ENCODE measurements around the gene CLRN1. TPM values are rescaled to one million over a fixed set of nuclear protein-coding genes. Genes with fewer than 3 reads are reported as not detected.

Gene CLRN1
- total RNA-seq, 1 donor = not detected

DNA sequence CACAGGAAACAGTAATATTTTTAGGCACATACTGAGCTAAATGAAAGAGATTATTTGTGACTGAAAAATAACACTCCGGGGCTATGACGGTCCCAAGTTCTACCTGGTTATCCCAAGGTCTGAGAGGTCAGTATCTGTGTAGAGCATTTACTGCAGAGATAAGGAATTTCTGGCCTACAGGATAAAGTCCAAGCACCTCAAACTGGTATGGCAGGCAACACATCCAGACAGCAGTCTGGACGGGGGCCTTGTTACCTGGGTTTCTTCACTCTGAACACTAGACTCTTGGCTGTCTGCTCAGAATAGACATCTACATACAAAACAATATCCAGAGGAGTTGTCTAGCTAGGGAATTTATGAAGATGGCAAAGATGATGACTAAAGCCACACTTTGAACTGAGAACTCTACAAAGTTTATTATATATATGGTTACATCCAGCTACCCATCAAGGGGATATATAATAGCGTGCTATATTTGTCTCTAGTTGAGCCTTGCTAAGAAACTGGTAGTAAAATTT is 42.0 kb upstream of the CLRN1 start:
- Histone ChIP-seq H2AFZ (ENCODE audit: low read length) (no peak overlapping the region), H3K4me2 (ENCODE audit: insufficient read depth, low read length) (no peak overlapping the region), H3K4me1 (ENCODE audit: insufficient read depth, low read length) (peaks cover 15% of the 10 kb centered on the region), H3K27ac (ENCODE audit: low read depth, low read length) (no peak overlapping the region), H3K9me3 (ENCODE audit: low read depth, low read length) (no peaks in the 10 kb centered on the region), H3K36me3 (ENCODE audit: insufficient read depth, low read length) (no peaks in the 10 kb centered on the region), H3K27me3 (ENCODE audit: insufficient read depth, low read length) (no peaks in the 10 kb centered on the region), H4K20me1 (ENCODE audit: insufficient read depth, low read length) (no peaks in the 10 kb centered on the region), H3K4me3 (ENCODE audit: insufficient read depth, low read length) (no peak overlapping the region), H3K79me2 (ENCODE audit: insufficient read depth, low read length) (no peaks in the 10 kb centered on the region)
- no peak for DNase-seq (ENCODE audit: insufficient read length, low spot score, missing footprints)
- no peak for TF ChIP-seq CTCF (IDR thresholded peaks at IDR 0.05; ENCODE audit: extremely low read depth, low read depth, low read length)

- H3K4me1 ChIP-seq (ENCODE audit: insufficient read depth, low read length) = peaks cover 15% of the 10 kb centered on the region
Measured at GRCh38 chr3:151012753-151013152, 40.2 kb upstream of the CLRN1 start.

GRCh38 chr3:151011427-151011826 is 38.9 kb upstream of the CLRN1 start:
- Histone ChIP-seq H3K36me3 (ENCODE audit: insufficient read depth, low read length) (no peaks in the 10 kb centered on the region), H3K27me3 (ENCODE audit: insufficient read depth, low read length) (peaks cover 6% of the 10 kb centered on the region), H4K20me1 (ENCODE audit: insufficient read depth, low read length) (no peaks in the 10 kb centered on the region), H3K4me3 (ENCODE audit: insufficient read depth, low read length) (no peak overlapping the region), H3K27ac (ENCODE audit: low read depth, low read length) (no peak overlapping the region), H3K79me2 (ENCODE audit: insufficient read depth, low read length) (no peaks in the 10 kb centered on the region), H3K4me2 (ENCODE audit: insufficient read depth, low read length) (no peak overlapping the region), H3K9me3 (ENCODE audit: low read depth, low read length) (no peaks in the 10 kb centered on the region), H3K4me1 (ENCODE audit: insufficient read depth, low read length) (peaks cover 11% of the 10 kb centered on the region), H2AFZ (ENCODE audit: low read length) (no peak overlapping the region)
- DNase-seq (ENCODE audit: insufficient read length, low spot score, missing footprints) = peak; percentile 56
- TF ChIP-seq CTCF (IDR thresholded peaks at IDR 0.05; ENCODE audit: extremely low read depth, low read depth, low read length) = no peak

More at GRCh38 chr3:151012753-151013152, 40.2 kb upstream of the CLRN1 start:
- Histone ChIP-seq H2AFZ (ENCODE audit: low read length) (no peak overlapping the region), H3K9me3 (ENCODE audit: low read depth, low read length) (no peaks in the 10 kb centered on the region), H3K4me2 (ENCODE audit: insufficient read depth, low read length) (no peak overlapping the region), H4K20me1 (ENCODE audit: insufficient read depth, low read length) (no peaks in the 10 kb centered on the region), H3K36me3 (ENCODE audit: insufficient read depth, low read length) (no peaks in the 10 kb centered on the region), H3K27me3 (ENCODE audit: insufficient read depth, low read length) (peaks cover 6% of the 10 kb centered on the region), H3K27ac (ENCODE audit: low read depth, low read length) (no peak overlapping the region), H3K79me2 (ENCODE audit: insufficient read depth, low read length) (no peaks in the 10 kb centered on the region), H3K4me3 (ENCODE audit: insufficient read depth, low read length) (no peak overlapping the region)
- no peak for DNase-seq (ENCODE audit: insufficient read length, low spot score, missing footprints)
- no peak for TF ChIP-seq CTCF (IDR thresholded peaks at IDR 0.05; ENCODE audit: extremely low read depth, low read depth, low read length)

GRCh38 chr3:151009981-151010380 is 37.5 kb upstream of the CLRN1 start:
- H3K4me2 ChIP-seq (ENCODE audit: insufficient read depth, low read length) = no peak overlapping the region
- H3K4me1 ChIP-seq (ENCODE audit: insufficient read depth, low read length) = no peaks in the 10 kb centered on the region
- peaks cover 6% of the 10 kb centered on the region for H3K27me3 ChIP-seq (ENCODE audit: insufficient read depth, low read length)
- no peak overlapping the region for H2AFZ ChIP-seq (ENCODE audit: low read length)
- TF ChIP-seq CTCF (IDR thresholded peaks at IDR 0.05; ENCODE audit: extremely low read depth, low read depth, low read length) = no peak
- DNase-seq (ENCODE audit: insufficient read length, low spot score, missing footprints) = no peak
- H3K79me2 ChIP-seq (ENCODE audit: insufficient read depth, low read length) = no peaks in the 10 kb centered on the region
- H3K4me3 ChIP-seq (ENCODE audit: insufficient read depth, low read length) = no peak overlapping the region
- H3K36me3 ChIP-seq (ENCODE audit: insufficient read depth, low read length) = no peaks in the 10 kb centered on the region
- no peaks in the 10 kb centered on the region for H4K20me1 ChIP-seq (ENCODE audit: insufficient read depth, low read length)
- H3K27ac ChIP-seq (ENCODE audit: low read depth, low read length) = no peak overlapping the region
- no peaks in the 10 kb centered on the region for H3K9me3 ChIP-seq (ENCODE audit: low read depth, low read length)
